HCEC 1CT (cell line): Measurements from ENCODE around the gene TRIP6.

Source experiments
- DNase-seq: peaks from one replicate; pipeline ENCODE4 v3.0.0-alpha.2; 2017

The TRIP6 gene, protein sequence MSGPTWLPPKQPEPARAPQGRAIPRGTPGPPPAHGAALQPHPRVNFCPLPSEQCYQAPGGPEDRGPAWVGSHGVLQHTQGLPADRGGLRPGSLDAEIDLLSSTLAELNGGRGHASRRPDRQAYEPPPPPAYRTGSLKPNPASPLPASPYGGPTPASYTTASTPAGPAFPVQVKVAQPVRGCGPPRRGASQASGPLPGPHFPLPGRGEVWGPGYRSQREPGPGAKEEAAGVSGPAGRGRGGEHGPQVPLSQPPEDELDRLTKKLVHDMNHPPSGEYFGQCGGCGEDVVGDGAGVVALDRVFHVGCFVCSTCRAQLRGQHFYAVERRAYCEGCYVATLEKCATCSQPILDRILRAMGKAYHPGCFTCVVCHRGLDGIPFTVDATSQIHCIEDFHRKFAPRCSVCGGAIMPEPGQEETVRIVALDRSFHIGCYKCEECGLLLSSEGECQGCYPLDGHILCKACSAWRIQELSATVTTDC

DNA sequence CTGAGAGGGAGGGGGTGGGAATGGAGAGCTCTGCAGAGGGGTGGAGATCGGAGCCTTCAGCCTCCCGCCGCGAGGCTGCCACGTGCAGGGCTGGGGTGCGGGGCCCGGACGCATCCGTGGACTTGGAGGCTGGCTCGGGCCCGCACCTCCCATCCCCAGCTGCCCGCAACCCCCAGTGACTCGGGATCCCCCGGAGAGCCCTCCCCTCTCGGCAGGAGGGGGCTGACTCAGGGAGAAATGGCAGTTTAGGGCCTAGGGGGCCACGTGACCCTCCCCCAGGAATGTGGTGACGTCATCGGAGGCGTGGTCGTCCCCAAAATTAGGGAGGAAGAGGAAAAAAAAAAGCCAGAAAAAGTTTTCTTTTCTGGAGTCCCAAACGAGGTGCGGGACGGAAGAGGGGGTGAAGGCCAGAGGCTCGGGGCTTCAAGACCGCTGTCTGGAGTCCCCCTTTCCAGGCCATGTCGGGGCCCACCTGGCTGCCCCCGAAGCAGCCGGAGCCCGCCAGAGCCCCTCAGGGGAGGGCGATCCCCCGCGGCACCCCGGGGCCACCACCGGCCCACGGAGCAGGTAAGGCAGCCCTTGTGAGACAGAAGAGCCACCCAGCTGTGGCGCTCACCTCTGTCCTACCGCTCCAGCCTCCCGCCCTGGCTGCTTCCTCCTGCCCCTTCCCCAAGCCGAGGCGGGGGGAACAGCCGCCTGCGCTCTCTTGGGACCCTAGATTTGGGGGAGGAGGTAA lies at the start of gene TRIP6:
TRIP6 (plus strand) TSS at position 348 of the 736 bp plus-strand sequence; CDS start at position 459, 111 bp downstream.
- peak; percentile 89 for DNase-seq

DNA sequence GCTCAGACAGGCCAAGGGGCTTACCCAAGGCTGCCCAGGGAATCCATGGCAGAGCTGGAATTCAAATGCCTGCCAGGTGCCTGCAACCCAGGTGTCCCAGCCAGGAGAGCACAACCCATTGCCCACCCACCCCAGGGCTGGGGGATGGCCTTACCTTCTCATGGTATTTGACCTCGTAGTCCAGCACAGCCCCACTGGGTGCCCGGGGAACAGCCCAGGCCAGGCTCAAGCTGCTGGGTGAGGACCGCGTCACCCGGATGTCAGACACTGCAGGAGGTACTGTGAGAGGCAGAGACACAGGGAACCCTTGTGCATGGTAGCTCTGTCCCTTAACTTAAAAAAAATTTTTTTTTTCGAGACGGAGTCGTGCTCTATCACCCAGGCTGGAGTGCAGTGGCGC lies 48.8 kb upstream of the TRIP6 start:
- DNase-seq: no peak

DNA sequence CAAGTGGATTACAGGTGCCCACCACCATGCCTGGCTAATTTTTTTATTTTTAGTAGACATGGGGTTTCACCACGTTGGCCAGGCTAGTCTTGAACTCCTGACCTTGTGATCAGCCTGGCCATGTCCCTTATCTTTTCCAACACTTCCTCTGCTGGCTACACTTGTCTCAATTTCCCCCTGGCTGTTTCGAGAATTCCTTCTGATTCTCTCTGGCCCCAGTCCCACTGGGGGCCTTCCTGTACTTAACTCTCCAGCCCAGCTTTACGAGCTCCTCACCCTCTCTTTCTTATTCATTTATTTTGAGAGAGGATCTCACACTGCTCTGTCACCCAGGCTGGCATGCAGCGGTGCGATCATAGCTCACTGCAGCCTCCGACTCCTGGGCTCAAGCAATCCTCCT lies 48.4 kb upstream of the TRIP6 start:
- no peak for DNase-seq

DNA sequence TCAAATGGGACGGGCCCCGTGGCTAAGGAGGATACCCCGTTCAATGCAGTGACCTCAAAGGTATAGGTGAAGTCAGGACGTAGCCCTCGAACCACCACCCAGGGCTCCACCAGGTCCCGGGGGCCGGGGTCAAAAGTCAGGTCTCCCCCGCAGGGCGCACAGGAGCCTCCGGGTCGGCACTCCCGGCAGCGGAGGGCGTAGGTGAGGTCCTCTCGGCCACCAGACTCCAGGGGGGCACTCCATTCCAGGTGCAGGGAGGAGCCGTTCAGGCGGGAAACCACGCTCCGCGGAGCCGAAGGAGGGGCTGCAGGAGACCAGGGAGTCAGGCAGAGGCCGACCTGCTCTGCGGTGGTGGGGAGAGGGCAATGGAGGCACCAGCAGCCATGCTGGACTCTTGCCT lies 47.6 kb upstream of the TRIP6 start:
- DNase-seq: no peak

DNA sequence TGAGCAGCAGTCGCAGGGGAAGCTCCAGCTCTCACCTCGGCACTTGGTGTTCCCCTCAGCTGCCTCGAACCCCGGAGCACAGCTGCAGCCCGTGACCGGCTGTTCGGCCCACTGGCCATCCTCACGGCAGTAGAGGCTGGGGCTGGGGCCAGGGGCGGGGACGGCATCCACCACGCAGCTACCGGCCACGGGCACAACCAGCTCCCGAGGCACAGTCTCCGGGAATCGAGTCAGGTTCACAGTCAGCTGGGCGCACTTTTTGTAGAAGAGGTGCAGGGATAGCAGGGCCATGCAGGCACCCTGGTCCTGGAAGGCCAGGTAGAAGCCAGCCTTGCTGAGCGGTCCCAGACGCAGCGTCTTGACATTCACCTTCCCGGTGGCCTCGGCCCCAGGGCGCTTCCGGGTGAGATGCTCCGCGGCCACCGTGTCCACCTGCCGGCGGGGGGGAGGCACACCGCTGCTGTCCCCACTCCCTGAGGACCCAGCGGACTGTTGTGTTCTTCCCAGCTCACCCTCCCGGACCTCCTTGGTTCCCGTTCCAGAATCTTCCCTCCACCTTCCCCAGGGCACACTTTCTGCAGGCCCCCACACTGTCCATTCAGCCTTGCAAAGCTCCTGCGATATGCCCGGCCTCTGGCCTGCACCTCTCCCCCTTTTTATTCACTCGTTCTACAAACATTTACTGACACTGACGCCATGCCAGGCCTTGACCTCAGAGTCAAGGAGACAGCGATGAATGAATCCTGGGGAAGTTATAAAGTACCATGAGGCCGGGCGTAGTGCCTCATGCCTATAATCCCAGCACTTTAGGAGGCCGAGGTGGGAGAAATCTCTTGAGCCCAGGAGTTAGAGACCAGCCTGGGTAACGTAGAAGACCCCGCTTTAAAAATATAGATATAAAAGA lies 44.7 kb upstream of the TRIP6 start:
- DNase-seq: no peak

DNA sequence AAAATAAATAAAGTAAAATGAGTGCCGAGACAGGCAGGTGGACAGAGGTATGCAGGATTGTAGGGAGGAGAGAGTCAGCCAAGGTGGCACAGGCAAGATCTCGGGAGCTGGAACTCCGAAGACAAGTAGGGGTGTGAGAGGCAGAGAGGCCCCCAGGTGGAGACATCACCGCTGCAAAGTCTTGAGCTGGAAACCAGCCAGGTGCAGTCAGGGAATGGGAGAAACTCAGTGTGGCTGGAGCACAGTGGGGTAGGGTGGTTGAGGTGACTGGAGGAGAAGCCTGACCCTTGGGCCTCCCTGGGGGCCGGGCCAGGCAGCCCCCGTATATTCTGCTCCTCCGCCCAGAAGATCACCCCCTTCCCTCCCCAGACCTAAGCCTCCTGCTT lies 44.1 kb upstream of the TRIP6 start:
- DNase-seq: no peak

DNA sequence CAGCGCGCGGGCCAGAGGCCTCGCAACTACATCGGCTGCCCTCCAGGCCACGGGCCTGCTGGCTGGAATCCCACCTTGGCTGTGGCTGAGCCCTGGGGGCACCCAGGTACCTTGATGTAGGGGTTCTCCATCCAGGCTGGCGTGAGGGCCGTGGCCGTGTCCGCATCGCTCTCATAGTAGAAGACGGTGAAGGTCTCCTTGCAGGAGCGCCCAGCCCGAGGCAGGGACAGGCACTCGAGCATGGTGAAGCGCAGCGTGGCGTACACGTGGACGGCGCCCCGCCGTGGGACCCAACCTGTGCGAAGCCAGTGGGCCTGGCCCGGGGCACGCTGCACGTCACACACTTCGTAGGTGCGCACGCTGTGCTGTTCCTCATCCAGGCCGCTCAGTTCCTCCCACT lies 43.7 kb upstream of the TRIP6 start:
- no peak for DNase-seq

DNA sequence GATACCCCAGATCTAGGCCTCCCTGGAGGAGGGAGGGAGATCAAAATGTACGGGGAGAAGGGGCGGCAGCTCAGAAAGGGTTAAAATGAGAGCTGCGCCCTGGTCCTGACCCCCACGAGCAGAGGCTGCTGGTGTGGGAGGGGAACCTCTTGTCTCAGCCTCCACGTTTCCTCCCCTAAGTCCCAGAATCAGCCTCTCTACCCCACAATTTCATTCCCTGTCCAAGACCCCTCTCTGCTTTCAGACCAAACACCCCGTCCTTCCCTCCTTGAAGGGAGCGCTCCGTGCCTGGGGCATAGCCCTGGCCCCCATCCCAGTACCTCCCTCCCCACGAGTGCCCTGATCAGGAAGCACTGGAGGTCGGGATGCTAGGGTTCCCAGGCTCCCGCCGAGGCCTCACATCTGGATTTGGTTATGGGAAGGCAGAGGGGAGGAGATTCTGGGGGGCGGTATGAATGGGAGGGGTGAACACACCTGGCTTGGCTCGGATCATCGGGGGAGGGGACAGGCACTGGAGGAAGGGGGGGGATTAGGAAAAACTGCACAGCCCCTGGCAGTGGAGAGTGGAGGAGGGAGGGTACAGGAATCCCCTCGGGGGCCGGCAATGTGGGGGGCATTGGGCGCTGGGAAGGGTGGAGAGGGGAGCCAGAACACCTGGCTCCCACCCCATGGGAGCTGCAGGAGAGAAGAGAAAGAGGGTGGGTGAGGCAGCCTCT lies 42.5 kb upstream of the TRIP6 start:
- DNase-seq: no peak

DNA sequence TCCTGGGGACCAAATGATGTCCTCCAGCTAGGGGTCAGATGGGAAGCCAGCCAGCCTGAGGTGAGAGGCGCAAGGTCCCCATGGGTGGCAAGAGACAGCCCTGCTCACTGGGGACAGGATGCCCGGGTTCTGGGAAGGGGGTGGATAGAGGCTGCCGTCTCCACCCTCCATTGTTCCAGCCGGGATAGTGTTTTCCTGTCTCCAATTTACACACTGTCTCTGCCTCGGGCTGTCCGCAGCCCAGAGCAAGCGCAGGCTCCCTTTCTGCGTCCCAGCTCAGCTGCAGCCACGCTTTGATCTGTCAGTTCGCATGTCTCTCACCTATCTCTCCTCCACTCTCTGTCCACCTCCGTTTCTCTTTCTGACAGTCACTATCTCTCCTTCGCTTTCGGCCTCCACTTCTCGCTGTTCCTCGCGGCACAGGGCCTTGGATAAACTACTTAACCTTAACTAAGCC lies 41.9 kb upstream of the TRIP6 start:
- no peak for DNase-seq

DNA sequence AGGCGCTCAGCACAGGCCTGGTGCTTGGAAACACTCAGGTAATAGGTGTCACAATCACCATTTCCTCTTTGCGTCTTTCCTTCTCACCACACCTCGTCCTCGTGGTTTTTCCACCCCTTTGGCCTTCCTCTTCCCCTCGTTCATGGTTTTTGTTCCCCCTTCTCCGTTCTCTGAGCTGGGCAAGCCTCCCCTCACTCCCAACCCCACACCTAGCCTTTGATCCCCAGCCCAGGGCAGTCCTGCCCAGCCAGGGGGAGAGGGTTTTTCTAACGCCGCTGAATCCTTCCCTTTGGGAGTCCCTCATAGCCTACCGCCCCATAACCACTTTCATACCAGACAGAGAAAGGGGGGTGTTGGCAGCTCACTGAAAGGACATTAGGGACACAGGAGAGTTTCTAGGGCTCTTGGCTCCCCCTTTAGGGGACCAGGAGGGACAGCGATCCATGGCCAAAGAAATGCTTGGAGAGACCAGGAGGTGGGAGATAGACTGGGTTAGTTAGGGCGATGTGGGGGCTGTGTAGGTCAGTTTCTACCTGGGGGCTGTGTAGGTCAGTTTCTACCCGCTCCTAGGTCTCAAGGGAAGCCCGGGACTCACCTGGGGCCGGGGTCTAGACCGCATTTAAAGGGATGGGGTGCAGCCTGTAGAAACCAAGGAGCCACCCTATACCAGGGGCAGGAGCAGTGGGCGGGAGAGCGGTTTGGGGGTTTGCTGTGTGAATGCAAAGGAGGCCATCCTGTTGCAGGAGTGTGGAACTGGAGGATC lies 41.3 kb upstream of the TRIP6 start:
- DNase-seq: peak; percentile 54

DNA sequence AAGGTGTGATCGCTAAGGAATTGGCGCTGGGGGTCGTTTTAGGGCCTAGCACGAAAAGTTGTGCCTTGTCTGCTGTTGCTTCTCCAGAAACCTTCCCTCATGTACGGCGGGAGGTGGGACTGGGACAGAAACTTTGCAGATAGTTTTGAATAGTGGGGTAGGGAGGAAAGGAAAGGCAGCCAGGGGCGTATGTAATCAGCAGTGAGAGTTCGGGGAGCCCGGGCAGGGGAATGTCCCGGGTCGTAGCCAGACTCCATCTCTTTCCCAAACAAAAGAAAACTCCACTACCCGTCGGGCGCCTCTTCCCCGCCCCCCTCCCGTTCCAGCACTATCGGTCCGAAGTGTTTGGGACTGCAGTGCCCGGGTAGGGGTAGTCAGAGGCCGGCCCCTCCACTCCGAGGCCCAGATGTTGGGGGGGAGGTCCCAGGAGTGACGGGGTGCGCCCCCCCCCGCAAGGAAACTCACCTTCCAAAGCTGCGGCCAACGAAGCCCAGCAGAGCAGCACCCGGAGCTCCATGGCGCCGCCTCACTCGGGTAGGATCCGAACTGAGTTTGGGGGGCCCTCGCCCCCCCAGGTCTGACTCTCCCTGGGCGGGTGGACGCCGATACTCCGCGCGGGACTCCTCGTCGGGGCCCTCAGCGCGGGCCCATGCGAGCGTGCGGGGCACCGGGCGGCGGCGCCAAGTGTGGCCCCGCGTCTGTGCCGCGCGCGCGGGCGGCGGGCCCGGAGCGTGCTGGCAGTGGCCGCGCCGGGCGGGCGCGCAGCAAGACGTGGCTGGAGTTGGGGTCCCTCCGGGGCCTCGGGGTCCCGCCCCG lies 40.5 kb upstream of the TRIP6 start:
- DNase-seq: peak; percentile 32

DNA sequence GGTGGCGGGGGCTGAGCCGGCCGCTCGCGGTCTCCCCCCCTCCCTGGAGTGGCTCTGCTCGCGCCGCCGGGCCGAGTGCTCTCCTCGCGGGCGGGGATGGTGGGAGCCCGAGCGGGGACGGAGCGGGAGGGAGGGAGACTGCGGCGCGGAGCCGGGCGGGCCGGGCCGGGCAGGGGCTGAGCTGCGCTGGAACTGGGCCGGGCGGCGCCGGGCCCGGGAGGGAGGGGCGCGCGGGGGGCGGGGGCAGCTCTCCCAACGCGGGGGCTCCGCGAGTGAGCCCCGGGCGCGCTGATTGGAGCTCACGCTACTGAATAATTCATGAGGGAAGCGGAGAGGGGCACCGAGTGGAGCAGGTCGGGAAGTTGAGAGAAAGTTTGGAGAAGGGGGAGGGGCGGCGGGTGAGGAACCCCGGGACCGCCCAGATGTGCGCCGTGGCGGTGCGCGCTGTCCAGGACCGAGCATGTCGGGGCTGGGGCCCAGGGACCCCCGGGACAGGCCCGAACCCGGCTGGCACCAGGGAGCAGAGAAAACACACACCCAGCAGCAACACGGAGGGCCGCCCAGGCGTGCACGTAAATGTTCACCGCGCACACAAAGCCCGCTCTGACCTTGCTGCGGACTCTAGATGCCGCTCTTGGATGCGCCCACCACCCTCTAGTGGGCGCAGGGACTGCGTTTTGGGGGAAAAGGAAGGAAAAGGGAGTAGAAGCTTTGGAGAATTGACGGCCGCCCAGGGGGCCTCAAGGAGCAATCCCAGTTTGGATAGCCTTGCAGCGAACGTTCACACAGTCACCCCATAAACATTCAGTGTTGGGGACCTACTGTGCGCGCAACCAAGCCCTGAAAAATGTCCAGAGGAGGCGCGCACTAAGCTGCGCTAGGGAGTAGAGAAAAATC lies 39.6 kb upstream of the TRIP6 start, which contains the start of gene EPHB4:
EPHB4 (minus strand) TSS at position 194 of the 897 bp plus-strand sequence. CDS start 493 bp downstream, outside the sequence.
- peak; percentile 76 for DNase-seq

DNA sequence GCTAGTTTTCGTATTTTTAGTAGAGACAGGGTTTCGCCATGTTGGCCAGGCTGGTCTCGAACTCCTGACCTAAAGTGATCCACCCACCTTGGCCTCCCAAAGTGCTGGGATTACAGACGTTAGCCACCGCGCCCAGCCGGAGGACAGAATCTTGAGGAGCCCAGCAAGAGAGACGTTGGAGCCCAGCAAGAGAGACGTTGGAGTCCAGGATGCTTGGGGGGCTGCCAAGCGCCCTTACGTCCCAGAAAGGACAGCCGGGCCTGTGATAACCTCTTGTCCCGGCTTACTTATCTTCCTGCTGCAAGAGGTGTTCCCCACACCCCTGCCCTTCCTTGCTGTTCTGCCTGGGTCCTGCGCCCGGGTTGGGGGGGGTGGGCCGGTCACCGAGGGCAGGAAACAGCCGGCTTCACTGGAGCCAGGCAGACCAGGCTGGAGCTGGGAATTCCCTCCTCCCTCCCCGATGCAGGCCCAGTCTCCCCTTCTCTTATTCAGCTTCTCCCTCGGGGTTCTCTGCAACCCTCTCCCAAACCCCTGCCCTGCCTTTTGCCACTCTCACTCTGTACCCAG lies 38.0 kb upstream of the TRIP6 start:
- DNase-seq: no peak

DNA sequence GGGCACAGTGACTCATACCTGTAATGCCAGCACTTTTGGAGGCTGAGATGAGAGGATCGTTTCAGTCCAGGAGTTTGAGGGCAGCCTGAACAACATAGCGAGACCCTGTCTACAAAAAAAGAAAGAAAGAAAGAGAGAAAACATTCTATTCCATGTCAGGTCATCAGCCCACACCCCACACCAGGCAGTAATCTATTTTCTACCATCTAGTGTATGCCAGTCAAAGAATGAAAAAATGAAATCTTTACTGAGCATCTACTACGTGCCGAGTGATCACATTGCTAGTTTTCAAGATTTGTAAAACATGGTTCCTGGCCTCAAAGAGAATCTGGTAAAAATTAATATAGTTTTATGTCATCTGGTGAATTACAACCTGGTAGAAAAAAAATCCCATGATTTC lies 36.8 kb upstream of the TRIP6 start:
- no peak for DNase-seq

DNA sequence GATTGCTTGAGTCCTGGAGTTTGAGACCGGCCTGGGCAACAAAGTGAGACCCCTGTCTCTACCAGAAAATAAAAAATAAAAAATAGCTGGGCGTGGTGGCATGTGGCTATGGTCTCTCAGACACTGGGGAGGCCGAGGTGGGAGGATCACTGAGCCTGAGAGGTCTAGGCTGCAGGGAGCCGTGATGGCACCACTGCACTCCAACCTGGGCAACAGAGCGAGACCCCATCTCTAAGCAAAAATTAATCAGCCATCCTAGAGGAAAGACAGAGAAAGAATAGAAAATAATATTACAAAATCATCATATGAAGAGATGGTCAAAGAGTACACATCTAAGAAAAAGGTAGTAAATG lies 34.9 kb upstream of the TRIP6 start:
- no peak for DNase-seq

DNA sequence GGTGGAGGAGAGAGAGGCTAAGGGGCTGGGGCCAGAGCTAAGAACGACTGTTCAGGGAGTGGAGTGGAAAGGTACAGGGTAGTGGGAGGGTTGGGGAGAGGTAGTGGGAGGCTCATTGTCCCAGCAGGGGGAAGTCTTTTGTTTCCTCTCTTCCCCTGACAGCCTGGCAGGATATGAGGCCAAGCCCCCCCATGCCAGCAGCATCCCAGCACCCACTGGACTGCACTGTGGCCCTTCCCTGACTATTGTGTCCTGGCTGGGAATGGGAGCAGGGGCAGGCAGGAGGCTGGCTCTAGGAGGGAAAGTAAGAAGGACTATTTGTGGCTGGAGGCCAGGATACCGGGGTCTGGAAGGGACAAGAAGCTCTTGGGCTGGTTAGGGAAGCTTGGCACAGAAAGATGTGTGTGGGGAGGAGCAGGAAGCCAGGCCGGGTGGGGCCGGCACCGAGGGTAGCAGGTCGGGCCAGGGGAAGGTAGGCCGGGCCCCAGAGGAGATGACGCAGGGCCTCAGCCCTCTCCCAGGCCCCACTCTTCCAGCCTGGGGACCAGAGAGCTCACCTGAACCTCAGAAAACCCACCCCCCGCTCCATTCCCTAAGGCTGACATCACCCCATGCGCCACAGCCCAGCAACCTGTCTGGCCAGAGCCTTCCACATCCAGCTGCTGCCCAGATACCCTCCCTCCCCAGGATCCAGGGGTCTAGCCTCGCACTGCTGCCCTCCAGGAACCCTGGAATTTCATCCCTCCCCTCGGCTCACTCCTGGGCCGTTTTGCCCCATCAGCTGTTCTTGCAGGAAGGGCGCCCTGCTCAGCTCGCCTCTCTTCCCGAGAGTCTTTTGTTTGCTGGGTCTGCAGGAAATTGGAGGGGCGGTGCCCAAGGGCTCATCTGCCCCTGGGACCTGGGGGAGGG lies 31.0 kb upstream of the TRIP6 start:
- DNase-seq: no peak

DNA sequence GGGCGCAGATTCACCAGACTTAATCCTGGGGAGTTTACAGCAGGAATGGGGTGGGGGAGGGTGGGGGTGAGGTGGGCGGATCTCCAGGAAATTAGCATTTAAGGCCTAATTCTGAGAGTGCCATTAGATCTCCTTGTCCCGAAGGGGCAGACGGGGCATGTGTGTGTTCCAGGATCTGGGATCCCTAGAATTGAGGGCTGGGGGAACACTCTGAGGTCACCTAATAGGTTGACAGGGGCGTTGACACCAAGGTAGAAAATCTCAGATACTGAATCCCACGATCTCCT lies 30.4 kb upstream of the TRIP6 start:
- no peak for DNase-seq

DNA sequence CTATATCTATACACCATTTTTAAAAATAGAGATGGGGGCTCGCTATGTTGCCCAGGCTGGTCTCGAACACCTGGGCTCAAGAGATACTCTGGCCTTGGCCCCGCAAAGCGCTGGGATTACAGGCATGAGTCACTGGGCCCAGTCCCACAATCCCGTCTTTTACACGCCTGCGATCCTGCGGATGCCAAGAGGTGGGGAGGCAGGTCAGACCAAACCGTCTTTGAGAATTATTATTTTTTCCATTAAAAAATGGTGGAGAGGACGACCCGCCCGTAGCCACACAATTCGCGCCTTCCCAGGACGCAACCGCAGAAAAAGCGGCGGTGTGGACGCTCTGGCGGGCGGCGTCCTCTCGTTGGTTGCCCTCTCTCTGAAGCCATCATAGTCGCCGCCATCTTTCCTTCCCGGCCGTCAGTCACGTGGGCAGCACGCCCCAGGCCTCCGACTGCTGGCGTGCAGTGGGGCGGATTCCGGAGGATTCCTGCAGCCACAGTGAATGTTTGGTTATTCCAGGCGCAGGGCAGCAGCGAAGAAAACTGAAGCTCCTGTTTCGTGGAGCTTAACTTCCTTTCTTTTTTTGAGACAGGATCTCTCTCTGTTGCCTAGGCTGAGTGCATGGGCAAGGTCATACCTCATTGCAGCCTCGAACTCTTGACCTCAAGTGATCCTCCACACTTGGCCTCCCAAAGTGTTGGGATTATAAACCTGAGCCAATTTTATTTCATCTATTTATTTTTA lies 29.9 kb upstream of the TRIP6 start:
- peak; percentile 95 for DNase-seq
